Spinal cord (tissue), 10 donors: ENCODE data around the gene PRLH. TPM values are rescaled to one million over a fixed set of nuclear protein-coding genes. Genes with fewer than 3 reads are reported as not detected.

ENCODE experiments used
- DNase-seq, 6 donors: peaks; one replicate each; pipeline versions ENCODE4 v3.0.0 to v3.0.0-alpha.2; 2013 to 2015; ENCODE audit warnings: low spot score in 6 of 6, low read depth in 4 of 6
- H3K27ac ChIP-seq: one replicate; pipeline ENCODE4 v1.5.1; 2013; ENCODE audit warnings: low read depth, low read length, control low read depth
- H3K27me3 ChIP-seq: one replicate; pipeline ENCODE4 v1.6.1; 2013; ENCODE audit warnings: low read length; ENCODE audit not compliant: control insufficient read depth, insufficient read depth
- H3K36me3 ChIP-seq: one replicate; pipeline ENCODE4 v1.6.1; 2013; ENCODE audit warnings: low read length; ENCODE audit not compliant: control insufficient read depth, insufficient read depth
- H3K4me1 ChIP-seq: one replicate; pipeline ENCODE4 v1.6.1; 2013; ENCODE audit warnings: low read length; ENCODE audit not compliant: control insufficient read depth, insufficient read depth
- H3K4me3 ChIP-seq: one replicate; pipeline ENCODE4 v1.5.1; 2013; ENCODE audit warnings: low read depth, low read length, control low read depth
- H3K9me3 ChIP-seq: one replicate; pipeline ENCODE4 v1.6.1; 2013; ENCODE audit warnings: low read length; ENCODE audit not compliant: control insufficient read depth, insufficient read depth
- WGBS: methylation state at CpG from one replicate; pipeline ENCODE4 v1.1.5; 2013; ENCODE audit warnings: missing lambda C conversion rate; ENCODE audit not compliant: insufficient coverage; 5-methylcytosine and 5-hydroxymethylcytosine counted together
- polyA plus RNA-seq, 2 donors: library from polyadenylated mRNA; unstranded; fragments of 120-200 nt; gene quantifications; one replicate each; pipeline ENCODE4 v1.2.1, GENCODE V29; 2013; ENCODE audit not compliant: insufficient read length in 2 of 2
- total RNA-seq, 2 donors: library from RNA; depleted of rRNA in 1 of 2; stranded (reverse); fragments of 120-200 nt in 1 of 2; fragments of >200 nt in 1 of 2; gene quantifications; one replicate each; pipeline versions ENCODE4 v1.2.3 to v1.2.4, GENCODE V29; 2013 to 2014
- donor health status: healthy.

Gene PRLH
- total and polyA plus RNA-seq, 4 donors, result not detected

GRCh38 chr2:237597196-237598145 lies 31.1 kb downstream of the PRLH start:
- H3K27me3 ChIP-seq, result no peaks in the 10 kb centered on the region
- H3K4me3 ChIP-seq, result no peak overlapping the region
- H3K9me3 ChIP-seq, result no peaks in the 10 kb centered on the region
- WGBS, result 87% methylated on average over 28 of the region's 29 CpGs
- no peak overlapping the region for H3K27ac ChIP-seq
- H3K36me3 ChIP-seq, result no peaks in the 10 kb centered on the region
- no peak for DNase-seq
- peaks cover 15% of the 10 kb centered on the region for H3K4me1 ChIP-seq

GRCh38 chr2:237598468-237599208 lies 32.3 kb downstream of the PRLH start:
- no peak overlapping the region for H3K4me3 ChIP-seq
- 86% methylated on average over 14 of the region's 14 CpGs for WGBS
- peaks cover 15% of the 10 kb centered on the region for H3K4me1 ChIP-seq
- H3K36me3 ChIP-seq, result no peaks in the 10 kb centered on the region
- no peaks in the 10 kb centered on the region for H3K27me3 ChIP-seq
- DNase-seq, result no peak
- no peaks in the 10 kb centered on the region for H3K9me3 ChIP-seq
- no peak overlapping the region for H3K27ac ChIP-seq

- no peaks in the 10 kb centered on the region for H3K27me3 ChIP-seq
- H3K36me3 ChIP-seq, result no peaks in the 10 kb centered on the region
- no peak overlapping the region for H3K4me3 ChIP-seq
- H3K4me1 ChIP-seq, result peaks cover 20% of the 10 kb centered on the region
- no peak overlapping the region for H3K27ac ChIP-seq
- DNase-seq, result no peak
- H3K9me3 ChIP-seq, result no peaks in the 10 kb centered on the region
- 70% methylated on average over 8 of the region's 9 CpGs for WGBS
Observed at GRCh38 chr2:237599465-237600110, 33.2 kb downstream of the PRLH start.

GRCh38 chr2:237600205-237600846 lies 34.0 kb downstream of the PRLH start:
- H3K4me3 ChIP-seq, result no peak overlapping the region
- WGBS, result 61% methylated on average over 12 of the region's 16 CpGs

GRCh38 chr2:237601453-237602116 lies 35.2 kb downstream of the PRLH start:
- no peaks in the 10 kb centered on the region for H3K27me3 ChIP-seq
- H3K4me1 ChIP-seq, result peaks cover 11% of the 10 kb centered on the region
- 85% methylated on average over 13 of the region's 14 CpGs for WGBS
- DNase-seq, result no peak
- H3K9me3 ChIP-seq, result no peaks in the 10 kb centered on the region
- H3K36me3 ChIP-seq, result no peaks in the 10 kb centered on the region
- no peak overlapping the region for H3K27ac ChIP-seq
- H3K4me3 ChIP-seq, result no peak overlapping the region

More at GRCh38 chr2:237600205-237600846, 34.0 kb downstream of the PRLH start:
- H3K9me3 ChIP-seq, result no peaks in the 10 kb centered on the region
- peaks cover 13% of the 10 kb centered on the region for H3K4me1 ChIP-seq
- H3K27me3 ChIP-seq, result no peaks in the 10 kb centered on the region
- no peaks in the 10 kb centered on the region for H3K36me3 ChIP-seq
- no peak overlapping the region for H3K27ac ChIP-seq
- peak in 2 of 6 donors; percentile 26 to 43 for DNase-seq

GRCh38 chr2:237602409-237602808 lies 36.0 kb downstream of the PRLH start:
- DNase-seq, result no peak
- no peak overlapping the region for H3K4me3 ChIP-seq
- no peaks in the 10 kb centered on the region for H3K27me3 ChIP-seq
- H3K27ac ChIP-seq, result no peak overlapping the region
- peaks cover 11% of the 10 kb centered on the region for H3K4me1 ChIP-seq
- no peaks in the 10 kb centered on the region for H3K9me3 ChIP-seq
- no peaks in the 10 kb centered on the region for H3K36me3 ChIP-seq
- WGBS, result 90% methylated on average over 2 of the region's 7 CpGs

GRCh38 chr2:237603049-237603717 lies 36.8 kb downstream of the PRLH start:
- 64% methylated on average over 8 of the region's 13 CpGs for WGBS
- no peak for DNase-seq
- Histone ChIP-seq H3K4me1 (peaks cover 11% of the 10 kb centered on the region), H3K36me3 (no peaks in the 10 kb centered on the region), H3K27ac (peak overlapping the region; percentile 33), H3K27me3 (no peaks in the 10 kb centered on the region), H3K9me3 (no peaks in the 10 kb centered on the region), H3K4me3 (no peak overlapping the region)

GRCh38 chr2:237603718-237604362 lies 37.5 kb downstream of the PRLH start:
- H3K27ac ChIP-seq, result peak overlapping the region; percentile 33
- no peak overlapping the region for H3K4me3 ChIP-seq

More at GRCh38 chr2:237603718-237604362, 37.5 kb downstream of the PRLH start:
- peak in 2 of 6 donors; percentile 39 to 53 for DNase-seq
- Histone ChIP-seq H3K36me3 (no peaks in the 10 kb centered on the region), H3K27me3 (no peaks in the 10 kb centered on the region), H3K4me1 (peaks cover 11% of the 10 kb centered on the region), H3K9me3 (no peaks in the 10 kb centered on the region)
- WGBS, result 35% methylated on average over 9 of the region's 15 CpGs
